ENCODE results near the gene MLLT11. TPM values are rescaled to one million over a fixed set of nuclear protein-coding genes. Genes with fewer than 3 reads are reported as not detected.

The MLLT11 gene
- total and polyA plus RNA-seq, 7 donors: 1.2 to 35.8 (median 4.0) TPM

DNA sequence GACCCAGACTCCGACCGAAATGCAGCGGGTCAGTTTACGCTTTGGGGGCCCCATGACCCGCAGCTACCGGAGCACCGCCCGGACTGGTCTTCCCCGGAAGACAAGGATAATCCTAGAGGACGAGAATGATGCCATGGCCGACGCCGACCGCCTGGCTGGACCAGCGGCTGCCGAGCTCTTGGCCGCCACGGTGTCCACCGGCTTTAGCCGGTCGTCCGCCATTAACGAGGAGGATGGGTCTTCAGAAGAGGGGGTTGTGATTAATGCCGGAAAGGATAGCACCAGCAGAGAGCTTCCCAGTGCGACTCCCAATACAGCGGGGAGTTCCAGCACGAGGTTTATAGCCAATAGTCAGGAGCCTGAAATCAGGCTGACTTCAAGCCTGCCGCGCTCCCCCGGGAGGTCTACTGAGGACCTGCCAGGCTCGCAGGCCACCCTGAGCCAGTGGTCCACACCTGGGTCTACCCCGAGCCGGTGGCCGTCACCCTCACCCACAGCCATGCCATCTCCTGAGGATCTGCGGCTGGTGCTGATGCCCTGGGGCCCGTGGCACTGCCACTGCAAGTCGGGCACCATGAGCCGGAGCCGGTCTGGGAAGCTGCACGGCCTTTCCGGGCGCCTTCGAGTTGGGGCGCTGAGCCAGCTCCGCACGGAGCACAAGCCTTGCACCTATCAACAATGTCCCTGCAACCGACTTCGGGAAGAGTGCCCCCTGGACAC lies 12.1 kb upstream of the MLLT11 start:
- intact Hi-C loops (cut with DNase I): no loop called here
- Histone ChIP-seq H3K27ac (peak overlapping the region; percentile 87), H3K36me3 (ENCODE audit: insufficient read depth in 1 of 2, low read depth in 1 of 2) (peaks cover 9 to 38% of the 10 kb centered on the region in 2 donors), H3K4me3 (peak overlapping the region; percentile 89), H3K4me1 (peaks cover 18% of the 10 kb centered on the region), H3K27me3 (ENCODE audit: insufficient read depth in 3 of 3, low read length in 2 of 3) (no peaks in the 10 kb centered on the region), H3K9me3 (no peaks in the 10 kb centered on the region)
- TF ChIP-seq, protein P1, sequence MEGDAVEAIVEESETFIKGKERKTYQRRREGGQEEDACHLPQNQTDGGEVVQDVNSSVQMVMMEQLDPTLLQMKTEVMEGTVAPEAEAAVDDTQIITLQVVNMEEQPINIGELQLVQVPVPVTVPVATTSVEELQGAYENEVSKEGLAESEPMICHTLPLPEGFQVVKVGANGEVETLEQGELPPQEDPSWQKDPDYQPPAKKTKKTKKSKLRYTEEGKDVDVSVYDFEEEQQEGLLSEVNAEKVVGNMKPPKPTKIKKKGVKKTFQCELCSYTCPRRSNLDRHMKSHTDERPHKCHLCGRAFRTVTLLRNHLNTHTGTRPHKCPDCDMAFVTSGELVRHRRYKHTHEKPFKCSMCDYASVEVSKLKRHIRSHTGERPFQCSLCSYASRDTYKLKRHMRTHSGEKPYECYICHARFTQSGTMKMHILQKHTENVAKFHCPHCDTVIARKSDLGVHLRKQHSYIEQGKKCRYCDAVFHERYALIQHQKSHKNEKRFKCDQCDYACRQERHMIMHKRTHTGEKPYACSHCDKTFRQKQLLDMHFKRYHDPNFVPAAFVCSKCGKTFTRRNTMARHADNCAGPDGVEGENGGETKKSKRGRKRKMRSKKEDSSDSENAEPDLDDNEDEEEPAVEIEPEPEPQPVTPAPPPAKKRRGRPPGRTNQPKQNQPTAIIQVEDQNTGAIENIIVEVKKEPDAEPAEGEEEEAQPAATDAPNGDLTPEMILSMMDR (IDR thresholded peaks at IDR 0.05): peak; percentile 52
- DNase-seq (peak; percentile 72 to 87), ATAC-seq (peak; percentile 83 to 90 (median 86))
- WGBS, 3 donors: 0 to 1% (median 1%) methylated on average over 48 of the region's 48 CpGs

DNA sequence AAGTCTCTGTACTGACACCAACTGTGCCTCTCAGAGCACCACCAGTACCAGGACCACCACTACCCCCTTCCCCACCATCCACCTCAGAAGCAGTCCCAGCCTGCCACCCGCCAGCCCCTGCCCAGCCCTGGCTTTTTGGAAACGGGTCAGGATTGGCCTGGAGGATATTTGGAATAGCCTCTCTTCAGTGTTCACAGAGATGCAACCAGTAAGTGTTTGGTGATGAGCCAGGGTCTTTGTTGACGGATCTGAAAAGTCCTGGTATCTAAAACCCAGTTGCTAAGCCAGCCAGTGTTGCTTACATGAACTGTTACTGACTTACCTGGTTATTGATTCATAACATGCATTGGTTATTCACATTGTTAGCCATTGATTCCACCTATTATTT lies 11.6 kb upstream of the MLLT11 start:
- Histone ChIP-seq H3K9me3 (no peaks in the 10 kb centered on the region), H3K4me1 (peaks cover 18% of the 10 kb centered on the region), H3K27ac (peak overlapping the region; percentile 87), H3K27me3 (ENCODE audit: insufficient read depth in 3 of 3, low read length in 2 of 3) (no peaks in the 10 kb centered on the region), H3K4me3 (peak overlapping the region; percentile 89), H3K36me3 (ENCODE audit: insufficient read depth in 1 of 2, low read depth in 1 of 2) (peaks cover 8 to 44% of the 10 kb centered on the region in 2 donors)
- TF ChIP-seq, protein P1 (IDR thresholded peaks at IDR 0.05): no peak
- ATAC-seq (no peak), DNase-seq (no peak)
- intact Hi-C loops (cut with DNase I): no loop called here
- 1 to 15% (median 5%) methylated on average over 3 of the region's 3 CpGs for WGBS, 3 donors

DNA sequence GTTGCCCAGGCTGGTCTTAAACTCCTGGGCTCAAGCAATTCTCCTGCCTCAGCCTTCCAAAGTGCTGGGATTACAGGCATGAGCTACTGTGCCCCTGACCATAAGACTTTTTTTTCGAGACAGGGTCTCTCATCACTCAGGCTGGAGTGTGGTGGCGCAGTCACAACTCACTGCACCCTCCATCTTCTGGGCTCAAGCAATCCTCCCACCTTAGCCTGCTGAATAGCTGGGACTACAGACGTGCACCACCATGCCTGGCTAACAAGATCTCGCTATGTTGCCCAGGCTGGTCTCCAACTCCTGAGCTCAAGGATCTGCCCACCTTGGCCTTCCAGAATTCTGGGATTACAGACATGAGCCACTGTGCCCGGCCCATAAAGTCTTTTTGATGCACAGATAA lies 10.7 kb upstream of the MLLT11 start:
- Histone ChIP-seq H3K27me3 (ENCODE audit: insufficient read depth in 3 of 3, low read length in 2 of 3) (no peaks in the 10 kb centered on the region), H3K4me3 (peak overlapping the region; percentile 89), H3K9me3 (no peaks in the 10 kb centered on the region), H3K27ac (peak overlapping the region; percentile 31), H3K36me3 (ENCODE audit: insufficient read depth in 1 of 2, low read depth in 1 of 2) (peaks cover 7 to 52% of the 10 kb centered on the region in 2 donors), H3K4me1 (peaks cover 18% of the 10 kb centered on the region)
- TF ChIP-seq, protein P1 (IDR thresholded peaks at IDR 0.05): no peak
- no peak for ATAC-seq
- intact Hi-C loops (cut with DNase I): no loop called here
- WGBS, 3 donors: 84 to 93% (median 86%) methylated on average over 5 of the region's 5 CpGs
- DNase-seq: no peak

DNA sequence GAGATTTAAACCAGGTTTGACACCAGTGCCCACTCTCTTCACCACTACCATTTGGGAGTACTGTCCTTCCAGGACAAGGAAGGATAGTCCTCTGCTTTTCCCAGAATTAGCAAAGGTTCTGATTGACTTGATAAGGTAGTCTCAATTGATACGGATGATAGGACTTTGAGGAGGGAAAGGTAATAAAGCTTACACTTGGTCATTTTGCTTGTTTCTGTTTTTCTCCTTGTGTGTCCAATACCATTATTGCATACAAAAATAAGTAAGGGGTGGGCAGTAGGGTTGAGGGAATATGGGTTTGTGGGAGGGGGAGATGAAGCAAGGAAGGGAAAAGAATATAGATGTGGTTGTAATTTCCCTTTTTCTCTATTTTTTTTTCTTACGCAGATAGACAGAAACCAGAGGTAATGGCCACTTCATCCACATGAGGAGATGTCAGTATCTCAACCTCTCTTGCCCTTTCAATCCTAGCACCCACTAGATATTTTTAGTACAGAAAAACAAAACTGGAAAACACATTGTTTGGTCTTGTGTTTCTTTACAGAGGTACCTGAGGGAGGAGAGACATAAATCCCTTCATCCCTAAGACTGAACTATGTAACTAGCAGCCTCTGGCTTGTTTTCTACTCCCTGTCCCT lies 10.0 kb upstream of the MLLT11 start:
- peak overlapping the region; percentile 89 for H3K4me3 ChIP-seq
- peak overlapping the region; percentile 31 for H3K27ac ChIP-seq
- no peak for ATAC-seq
- H3K27me3 ChIP-seq (ENCODE audit: insufficient read depth in 3 of 3, low read length in 2 of 3): no peaks in the 10 kb centered on the region
- DNase-seq: no peak
- no peaks in the 10 kb centered on the region for H3K9me3 ChIP-seq
- WGBS, 3 donors: 86 to 90% (median 89%) methylated on average over 2 of the region's 2 CpGs
- TF ChIP-seq, protein P1 (IDR thresholded peaks at IDR 0.05): no peak
- H3K4me1 ChIP-seq: peaks cover 18% of the 10 kb centered on the region
- H3K36me3 ChIP-seq (ENCODE audit: insufficient read depth in 1 of 2, low read depth in 1 of 2): peaks cover 11 to 59% of the 10 kb centered on the region in 2 donors
- intact Hi-C loops (cut with DNase I): no loop called here
